Astrocyte of the spinal cord (primary cell): ENCODE results near the gene PIK3C2G.
A peak's percentile ranks its signal among the peaks of the same experiment; 100 is the strongest.

Experiments used
- DNase-seq: peaks from one replicate; pipeline ENCODE4 v3.0.0; 2011; ENCODE audit warnings: low read depth, low spot score
- H3K4me3 ChIP-seq: 2 replicates; pipeline ENCODE4 v1.5.1; 2011; ENCODE audit warnings: low read depth, mild to moderate bottlenecking, low read length, moderate library complexity
- in situ Hi-C: cut with HindIII; loops from 2 replicates; pipeline ENCODE4 v1.10.0; 2017; ENCODE audit warnings: low sequenced_read_pairs
- TF ChIP-seq, protein P1 (sequence below): IDR thresholded peaks from 2 replicates; pipeline ENCODE4 v1.5.1; 2012; ENCODE audit warnings: low read depth, mild to moderate bottlenecking, low read length, inconsistent platforms

PIK3C2G gene

DNA sequence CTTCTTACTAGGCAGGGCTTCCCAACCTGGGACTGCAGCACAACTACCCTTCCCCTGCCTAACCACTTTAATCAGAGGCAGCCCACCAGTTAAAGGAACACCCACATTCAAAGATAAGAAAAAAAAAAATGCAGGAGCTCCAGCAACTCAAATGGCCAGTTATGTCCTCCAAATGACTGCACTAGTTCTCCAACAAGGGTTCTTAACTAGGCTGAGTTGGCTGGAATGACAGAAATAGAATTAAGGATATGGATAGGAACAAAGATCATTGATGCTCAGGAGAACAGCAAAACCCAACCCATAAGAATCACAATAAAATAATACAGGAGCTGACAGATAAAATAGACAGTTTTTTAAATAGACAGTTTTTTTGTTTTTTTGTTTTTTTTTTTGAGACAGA is 322.3 kb downstream of the PIK3C2G start:
- DNase-seq: no peak
- TF ChIP-seq, protein P1, sequence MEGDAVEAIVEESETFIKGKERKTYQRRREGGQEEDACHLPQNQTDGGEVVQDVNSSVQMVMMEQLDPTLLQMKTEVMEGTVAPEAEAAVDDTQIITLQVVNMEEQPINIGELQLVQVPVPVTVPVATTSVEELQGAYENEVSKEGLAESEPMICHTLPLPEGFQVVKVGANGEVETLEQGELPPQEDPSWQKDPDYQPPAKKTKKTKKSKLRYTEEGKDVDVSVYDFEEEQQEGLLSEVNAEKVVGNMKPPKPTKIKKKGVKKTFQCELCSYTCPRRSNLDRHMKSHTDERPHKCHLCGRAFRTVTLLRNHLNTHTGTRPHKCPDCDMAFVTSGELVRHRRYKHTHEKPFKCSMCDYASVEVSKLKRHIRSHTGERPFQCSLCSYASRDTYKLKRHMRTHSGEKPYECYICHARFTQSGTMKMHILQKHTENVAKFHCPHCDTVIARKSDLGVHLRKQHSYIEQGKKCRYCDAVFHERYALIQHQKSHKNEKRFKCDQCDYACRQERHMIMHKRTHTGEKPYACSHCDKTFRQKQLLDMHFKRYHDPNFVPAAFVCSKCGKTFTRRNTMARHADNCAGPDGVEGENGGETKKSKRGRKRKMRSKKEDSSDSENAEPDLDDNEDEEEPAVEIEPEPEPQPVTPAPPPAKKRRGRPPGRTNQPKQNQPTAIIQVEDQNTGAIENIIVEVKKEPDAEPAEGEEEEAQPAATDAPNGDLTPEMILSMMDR: no peak
- in situ Hi-C loops: no loop called here
- H3K4me3 ChIP-seq: no peak overlapping the region

GRCh38 chr12:18586581-18586980 is 325.3 kb downstream of the PIK3C2G start:
- H3K4me3 ChIP-seq: no peak overlapping the region
- in situ Hi-C loops: no loop called here
- DNase-seq: no peak
- TF ChIP-seq, protein P1: no peak

- TF ChIP-seq, protein P1: peak; percentile 28
- in situ Hi-C loops: no loop called here
- DNase-seq: peak; percentile 4
- no peak overlapping the region for H3K4me3 ChIP-seq
Observed at GRCh38 chr12:18589316-18589715, 328.0 kb downstream of the PIK3C2G start.

- DNase-seq: no peak
- no peak overlapping the region for H3K4me3 ChIP-seq
- TF ChIP-seq, protein P1: no peak
- in situ Hi-C loops: no loop called here
Observed at GRCh38 chr12:18591473-18591872, 330.2 kb downstream of the PIK3C2G start.

GRCh38 chr12:18595412-18595811 is 334.1 kb downstream of the PIK3C2G start:
- in situ Hi-C loops: no loop called here
- TF ChIP-seq, protein P1: no peak
- DNase-seq: no peak
- no peak overlapping the region for H3K4me3 ChIP-seq

GRCh38 chr12:18601962-18602361 is 340.6 kb downstream of the PIK3C2G start:
- TF ChIP-seq, protein P1: no peak
- in situ Hi-C loops: no loop called here
- DNase-seq: no peak

GRCh38 chr12:18612971-18613370 is 351.7 kb downstream of the PIK3C2G start:
- no peak for DNase-seq
- in situ Hi-C loops: no loop called here
- TF ChIP-seq, protein P1: no peak
- no peak overlapping the region for H3K4me3 ChIP-seq

More at GRCh38 chr12:18601962-18602361, 340.6 kb downstream of the PIK3C2G start:
- no peak overlapping the region for H3K4me3 ChIP-seq
